GM20431 (cell line): Measurements from ENCODE around the gene ZNHIT1.

Experiments
- in situ Hi-C: fragments of 300-500 bp; cut with MseI, MboI; formaldehyde crosslinking; loops from one replicate; pipeline ENCODE4 v1.15.0; 2020; ENCODE audit warnings: low sequenced_read_pairs; ENCODE audit not compliant: unreplicated experiment

ZNHIT1 gene

DNA sequence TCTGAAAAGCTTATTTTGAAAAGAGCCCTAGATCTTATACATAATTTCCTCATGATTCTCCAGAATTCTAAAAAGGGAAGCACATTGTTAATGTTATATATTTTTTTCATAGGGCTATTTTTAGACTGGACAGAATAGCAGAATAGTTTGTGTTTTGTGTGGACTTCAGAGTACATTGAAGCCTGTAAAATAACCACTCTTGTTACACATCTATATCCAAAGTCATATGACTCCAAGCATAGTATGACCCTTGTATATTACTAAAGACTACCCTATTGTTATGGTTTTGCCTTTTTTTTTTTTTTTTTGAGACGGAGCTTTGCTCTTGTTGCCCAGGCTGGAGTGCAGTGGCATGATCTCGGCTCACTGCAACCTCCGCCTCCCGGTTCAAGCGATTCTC is 53.1 kb downstream of the ZNHIT1 start:
- in situ Hi-C loops, result no loop called here

DNA sequence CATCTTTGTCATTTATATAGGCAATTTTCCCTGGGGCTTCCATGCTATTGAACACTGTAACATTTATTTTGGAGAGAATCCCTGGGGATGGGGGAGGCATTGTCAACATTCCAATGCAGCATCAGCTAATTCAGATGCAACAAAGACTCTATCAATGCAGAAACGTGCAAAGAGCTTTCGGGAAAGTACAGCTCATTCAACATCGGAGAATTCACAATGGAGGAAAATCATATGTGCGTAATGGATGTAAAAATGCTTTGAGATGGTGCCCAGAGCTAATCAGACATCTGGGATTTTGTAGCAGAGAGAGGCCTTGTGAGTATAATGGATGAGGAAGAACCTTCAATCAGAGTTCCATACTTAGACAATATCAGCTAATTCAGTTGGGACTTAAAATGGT is 55.2 kb downstream of the ZNHIT1 start:
- in situ Hi-C loops, result no loop called here
